HL-60 (cell line): ENCODE results near the gene NABP2.

Source experiments
- DNase-seq, 2 experiments: peaks; one replicate each; pipeline ENCODE4 v3.0.0-alpha.2; 2010 to 2020; ENCODE audit warnings: low read depth in 1 of 2, low spot score in 1 of 2
- H3K27ac ChIP-seq: fragments of 250-450 bp; sonication (Bioruptor Pico); replicated peaks from 2 replicates; pipeline ENCODE4 v1.5.1; 2020; ENCODE audit warnings: mild to moderate bottlenecking, moderate library complexity
- H3K27me3 ChIP-seq: fragments of 250-450 bp; sonication (Bioruptor Pico); 2 replicates; pipeline ENCODE4 v1.5.1; 2021; ENCODE audit warnings: mild to moderate bottlenecking, moderate library complexity; ENCODE audit not compliant: insufficient read depth, poor library complexity, severe bottlenecking
- H3K4me3 ChIP-seq: replicated peaks from 2 replicates; pipeline ENCODE4 v1.5.1; 2011; ENCODE audit warnings: mild to moderate bottlenecking, control low read depth, low read length; ENCODE audit not compliant: insufficient read depth
- CTCF ChIP-seq: IDR thresholded peaks from one replicate; pipeline ENCODE4 v1.5.1; 2011; ENCODE audit warnings: low read length, control low read depth, inconsistent platforms; ENCODE audit not compliant: insufficient read depth
- GABPA ChIP-seq: IDR thresholded peaks from 2 replicates; pipeline ENCODE4 v1.6.1; 2012; ENCODE audit warnings: low read depth
- POLR2AphosphoS5 ChIP-seq: IDR thresholded peaks from 2 replicates; pipeline ENCODE4 v1.6.1; 2012; ENCODE audit warnings: low read depth
- SPI1 ChIP-seq: IDR thresholded peaks from 2 replicates; pipeline ENCODE4 v1.6.1; 2012; ENCODE audit warnings: low read depth, mild to moderate bottlenecking, borderline replicate concordance
- TF ChIP-seq, protein P1 (sequence below): IDR thresholded peaks from 2 replicates; pipeline ENCODE4 v1.6.1; 2012; ENCODE audit warnings: low read depth; ENCODE audit not compliant: insufficient replicate concordance

The NABP2 gene

GRCh38 chr12:56256326-56256960 lies 32.3 kb downstream of the NABP2 start:
- TF ChIP-seq, protein P1, sequence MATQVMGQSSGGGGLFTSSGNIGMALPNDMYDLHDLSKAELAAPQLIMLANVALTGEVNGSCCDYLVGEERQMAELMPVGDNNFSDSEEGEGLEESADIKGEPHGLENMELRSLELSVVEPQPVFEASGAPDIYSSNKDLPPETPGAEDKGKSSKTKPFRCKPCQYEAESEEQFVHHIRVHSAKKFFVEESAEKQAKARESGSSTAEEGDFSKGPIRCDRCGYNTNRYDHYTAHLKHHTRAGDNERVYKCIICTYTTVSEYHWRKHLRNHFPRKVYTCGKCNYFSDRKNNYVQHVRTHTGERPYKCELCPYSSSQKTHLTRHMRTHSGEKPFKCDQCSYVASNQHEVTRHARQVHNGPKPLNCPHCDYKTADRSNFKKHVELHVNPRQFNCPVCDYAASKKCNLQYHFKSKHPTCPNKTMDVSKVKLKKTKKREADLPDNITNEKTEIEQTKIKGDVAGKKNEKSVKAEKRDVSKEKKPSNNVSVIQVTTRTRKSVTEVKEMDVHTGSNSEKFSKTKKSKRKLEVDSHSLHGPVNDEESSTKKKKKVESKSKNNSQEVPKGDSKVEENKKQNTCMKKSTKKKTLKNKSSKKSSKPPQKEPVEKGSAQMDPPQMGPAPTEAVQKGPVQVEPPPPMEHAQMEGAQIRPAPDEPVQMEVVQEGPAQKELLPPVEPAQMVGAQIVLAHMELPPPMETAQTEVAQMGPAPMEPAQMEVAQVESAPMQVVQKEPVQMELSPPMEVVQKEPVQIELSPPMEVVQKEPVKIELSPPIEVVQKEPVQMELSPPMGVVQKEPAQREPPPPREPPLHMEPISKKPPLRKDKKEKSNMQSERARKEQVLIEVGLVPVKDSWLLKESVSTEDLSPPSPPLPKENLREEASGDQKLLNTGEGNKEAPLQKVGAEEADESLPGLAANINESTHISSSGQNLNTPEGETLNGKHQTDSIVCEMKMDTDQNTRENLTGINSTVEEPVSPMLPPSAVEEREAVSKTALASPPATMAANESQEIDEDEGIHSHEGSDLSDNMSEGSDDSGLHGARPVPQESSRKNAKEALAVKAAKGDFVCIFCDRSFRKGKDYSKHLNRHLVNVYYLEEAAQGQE, result no peak
- TF ChIP-seq SPI1 (no peak), CTCF (no peak), GABPA (no peak), POLR2AphosphoS5 (no peak)

GRCh38 chr12:56257071-56257470 lies 32.9 kb downstream of the NABP2 start:
- peak overlapping the region; percentile 83 for H3K4me3 ChIP-seq
- no peaks in the 10 kb centered on the region for H3K27me3 ChIP-seq
- TF ChIP-seq, protein P1, result no peak
- TF ChIP-seq GABPA, result no peak
- no peak for TF ChIP-seq SPI1
- no peak for TF ChIP-seq POLR2AphosphoS5
- no peak for TF ChIP-seq CTCF
- no peak for DNase-seq
- no peak overlapping the region for H3K27ac ChIP-seq

More at GRCh38 chr12:56256326-56256960, 32.3 kb downstream of the NABP2 start:
- H3K27me3 ChIP-seq, result no peaks in the 10 kb centered on the region
- no peak overlapping the region for H3K27ac ChIP-seq
- no peak for DNase-seq
- H3K4me3 ChIP-seq, result no peak overlapping the region

GRCh38 chr12:56257491-56258067 lies 33.4 kb downstream of the NABP2 start:
- no peak for DNase-seq
- H3K27ac ChIP-seq, result peak overlapping the region; percentile 56
- no peaks in the 10 kb centered on the region for H3K27me3 ChIP-seq
- TF ChIP-seq POLR2AphosphoS5, result no peak
- TF ChIP-seq GABPA, result no peak
- no peak for TF ChIP-seq SPI1
- TF ChIP-seq CTCF, result no peak
- TF ChIP-seq, protein P1, result no peak
- H3K4me3 ChIP-seq, result peak overlapping the region; percentile 83
